A549 (cell line): ENCODE data around the gene MICU2.

Experiments
- CTCF ChIP-seq: fragments of >200 bp; sonication (Bioruptor Twin); formaldehyde crosslinking; IDR thresholded peaks from 3 replicates; pipeline ENCODE4 v1.5.1; 2016
- ESRRA ChIP-seq: fragments of 150-350 bp; IDR thresholded peaks from 2 replicates; pipeline ENCODE4 v1.6.1; 2014; ENCODE audit warnings: mild to moderate bottlenecking, low read length, borderline replicate concordance
- JUNB ChIP-seq: fragments of >200 bp; sonication (Bioruptor Twin); formaldehyde crosslinking; IDR thresholded peaks from 2 replicates; pipeline ENCODE4 v1.6.1; 2016
- MAX ChIP-seq: IDR thresholded peaks from 2 replicates; pipeline ENCODE4 v1.6.1; 2012
- RARB ChIP-seq: fragments of 250-450 bp; sonication (Bioruptor Pico); IDR thresholded peaks from 2 replicates; pipeline ENCODE4 v1.8.0; 2021; ENCODE audit warnings: mild to moderate bottlenecking, moderate library complexity
- REST ChIP-seq: fragments of 200-600 bp; sonication (generic); IDR thresholded peaks from 2 replicates; pipeline ENCODE4 v1.6.1; 2016; ENCODE audit warnings: antibody characterized with exemption, mild to moderate bottlenecking, moderate library complexity
- TF ChIP-seq, protein P1 (sequence below): fragments of >200 bp; sonication (Bioruptor Twin); formaldehyde crosslinking; IDR thresholded peaks from 2 replicates; pipeline ENCODE4 v1.6.1; 2016

DNA sequence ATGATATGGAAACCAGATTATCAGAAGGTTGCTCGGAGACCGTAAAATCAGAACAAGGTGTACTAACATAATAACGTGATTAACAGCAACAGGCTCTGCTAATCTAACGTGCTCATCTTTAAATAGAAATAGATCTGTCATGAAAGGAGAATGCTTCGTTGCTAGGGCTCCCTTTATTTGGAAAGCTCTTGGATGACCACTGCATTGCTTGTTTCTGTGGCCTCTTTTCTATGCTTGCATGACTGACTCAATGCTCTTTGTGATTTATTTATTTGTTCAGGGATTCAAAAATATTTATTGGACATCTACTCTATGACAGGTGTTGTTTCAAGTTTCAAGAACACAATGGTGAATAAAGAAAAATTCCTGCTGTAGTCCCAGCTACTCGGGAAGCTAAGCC is 122.6 kb downstream of the MICU2 start:
- TF ChIP-seq CTCF (no peak), REST (no peak), ESRRA (no peak), MAX (no peak), RARB (CRISPR knock-in tag) (no peak), JUNB (no peak)
- TF ChIP-seq, protein P1, sequence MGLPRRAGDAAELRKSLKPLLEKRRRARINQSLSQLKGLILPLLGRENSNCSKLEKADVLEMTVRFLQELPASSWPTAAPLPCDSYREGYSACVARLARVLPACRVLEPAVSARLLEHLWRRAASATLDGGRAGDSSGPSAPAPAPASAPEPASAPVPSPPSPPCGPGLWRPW = no peak
